Prostate gland (tissue), 2 donors: ENCODE measurements around the gene MANSC1. TPM values are rescaled to one million over a fixed set of nuclear protein-coding genes. Genes with fewer than 3 reads are reported as not detected.
A peak's percentile ranks its signal among the peaks of the same experiment; 100 is the strongest.

Source experiments
- DNase-seq: peaks from one replicate; pipeline ENCODE4 v3.0.0-alpha.2; 2019; ENCODE audit warnings: low spot score
- H3K27ac ChIP-seq, 2 donors: fragments of 200-600 bp; sonication (generic); 2 replicates each; pipeline ENCODE4 v1.5.1; 2017 to 2019
- H3K27me3 ChIP-seq: fragments of 200-600 bp; sonication (generic); replicated peaks from 2 replicates; pipeline ENCODE4 v1.5.1; 2019; ENCODE audit not compliant: insufficient read depth
- H3K36me3 ChIP-seq, 2 donors: fragments of 200-600 bp; sonication (generic); 1 replicate in 1 of 2; 2 replicates in 1 of 2; pipeline versions ENCODE4 v1.5.1 to v1.8.1; 2017 to 2019
- H3K4me1 ChIP-seq: fragments of 200-600 bp; sonication (generic); replicated peaks from 2 replicates; pipeline ENCODE4 v1.5.1; 2019
- H3K4me3 ChIP-seq, 2 donors: fragments of 200-600 bp; sonication (generic); 2 replicates each; pipeline ENCODE4 v1.5.1; 2017 to 2019
- H3K9me3 ChIP-seq: fragments of 200-600 bp; sonication (generic); 2 replicates; pipeline ENCODE4 v1.5.1; 2017
- POLR2A ChIP-seq: fragments of 450-650 bp; IDR thresholded peaks from one replicate; pipeline ENCODE4 v1.6.1; 2016; ENCODE audit warnings: antibody characterized with exemption, mild to moderate bottlenecking
- POLR2AphosphoS5 ChIP-seq: sonication (generic); formaldehyde crosslinking; IDR thresholded peaks from one replicate; pipeline ENCODE4 v1.6.1; 2017; ENCODE audit warnings: antibody characterized with exemption
- WGBS: methylation state at CpG from one replicate; pipeline ENCODE4 v1.1.5; 2018; 5-methylcytosine and 5-hydroxymethylcytosine counted together
- intact Hi-C: fragments of 100-400 bp; cut with DNase I; formaldehyde crosslinking; loops from one replicate; pipeline ENCODE4 v1.14.2; 2022
- total RNA-seq, 2 donors: library from RNA; depleted of rRNA; stranded (reverse); fragments of >200 nt; gene quantifications; one replicate each; pipeline ENCODE4 v1.1.0, GENCODE V29; 2016
- TF ChIP-seq, protein P1 (sequence below), 4 experiments: fragments of 200-600 bp in 2 of 4; fragments of 450-650 bp in 2 of 4; sonication (generic) in 2 of 4; IDR thresholded peaks; 1 replicate in 3 of 4; 2 replicates in 1 of 4; pipeline ENCODE4 v1.5.1; 2016 to 2019; ENCODE audit warnings: antibody characterized with exemption in 4 of 4, mild to moderate bottlenecking in 2 of 4, moderate library complexity in 2 of 4

The MANSC1 gene
- total RNA-seq, 2 donors from 2014 or later, result 28.9 to 33.2 TPM

DNA sequence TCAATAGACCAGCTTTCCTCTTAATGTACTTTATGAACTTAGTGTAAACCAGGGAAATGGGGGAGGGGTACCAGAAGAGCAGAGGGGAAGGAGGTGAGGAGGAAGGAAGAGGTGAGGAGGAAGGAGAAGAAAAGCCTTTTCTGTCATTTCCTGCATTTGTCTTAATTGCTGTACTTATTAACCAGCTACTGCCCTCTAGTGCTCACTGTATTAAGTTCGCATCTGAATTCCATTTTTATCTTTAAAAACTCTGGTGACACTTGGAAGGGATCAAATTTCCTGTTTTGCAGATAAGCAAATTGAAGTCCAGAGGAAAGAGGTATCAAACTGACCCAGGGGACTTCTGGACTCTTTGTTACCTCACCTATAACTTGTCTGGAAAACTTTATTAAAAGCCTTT is 22.2 kb downstream of the MANSC1 start:
- H3K4me1 ChIP-seq, result no peaks in the 10 kb centered on the region
- intact Hi-C loops, result loop anchor here (2.0 to 5.0 kb wide), 2 partner anchors 245 to 746 kb away; no protein-coding TSS in a partner anchor
- H3K4me3 ChIP-seq, result no peak overlapping the region
- WGBS, result 3% methylated on average over 1 of the region's 1 CpG
- no peaks in the 10 kb centered on the region for H3K36me3 ChIP-seq
- DNase-seq, result peak; percentile 35
- no peaks in the 10 kb centered on the region for H3K27me3 ChIP-seq
- TF ChIP-seq POLR2AphosphoS5 (peak; percentile 6), POLR2A (no peak)
- TF ChIP-seq, protein P1, sequence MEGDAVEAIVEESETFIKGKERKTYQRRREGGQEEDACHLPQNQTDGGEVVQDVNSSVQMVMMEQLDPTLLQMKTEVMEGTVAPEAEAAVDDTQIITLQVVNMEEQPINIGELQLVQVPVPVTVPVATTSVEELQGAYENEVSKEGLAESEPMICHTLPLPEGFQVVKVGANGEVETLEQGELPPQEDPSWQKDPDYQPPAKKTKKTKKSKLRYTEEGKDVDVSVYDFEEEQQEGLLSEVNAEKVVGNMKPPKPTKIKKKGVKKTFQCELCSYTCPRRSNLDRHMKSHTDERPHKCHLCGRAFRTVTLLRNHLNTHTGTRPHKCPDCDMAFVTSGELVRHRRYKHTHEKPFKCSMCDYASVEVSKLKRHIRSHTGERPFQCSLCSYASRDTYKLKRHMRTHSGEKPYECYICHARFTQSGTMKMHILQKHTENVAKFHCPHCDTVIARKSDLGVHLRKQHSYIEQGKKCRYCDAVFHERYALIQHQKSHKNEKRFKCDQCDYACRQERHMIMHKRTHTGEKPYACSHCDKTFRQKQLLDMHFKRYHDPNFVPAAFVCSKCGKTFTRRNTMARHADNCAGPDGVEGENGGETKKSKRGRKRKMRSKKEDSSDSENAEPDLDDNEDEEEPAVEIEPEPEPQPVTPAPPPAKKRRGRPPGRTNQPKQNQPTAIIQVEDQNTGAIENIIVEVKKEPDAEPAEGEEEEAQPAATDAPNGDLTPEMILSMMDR (IDR thresholded peaks at IDR 0.05), result peak in 3 of 4 experiments; percentile 60 to 72 (median 68)
- H3K9me3 ChIP-seq, result no peaks in the 10 kb centered on the region
- no peak overlapping the region for H3K27ac ChIP-seq

DNA sequence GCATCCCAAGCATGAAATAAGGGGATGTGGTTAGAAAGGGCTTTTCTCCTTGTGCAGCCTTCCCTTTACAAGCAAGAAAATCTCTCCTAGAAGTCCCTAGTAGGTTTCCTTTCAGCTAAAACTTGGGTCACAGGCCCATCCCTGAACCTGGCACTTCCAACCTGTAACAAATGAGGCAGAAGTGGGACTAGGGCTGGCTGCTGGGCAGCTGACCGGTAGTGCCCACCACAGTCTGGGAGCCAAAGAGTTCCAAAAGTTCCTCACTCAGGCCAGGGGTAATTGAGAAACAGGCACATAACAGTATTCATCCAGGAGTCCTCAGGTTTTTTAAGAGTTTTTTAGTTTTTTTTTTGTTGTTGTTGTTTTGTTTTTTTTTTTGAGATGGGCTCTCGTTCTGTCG is 23.8 kb downstream of the MANSC1 start:
- no peaks in the 10 kb centered on the region for H3K9me3 ChIP-seq
- H3K4me1 ChIP-seq, result no peaks in the 10 kb centered on the region
- WGBS, result 94% methylated on average over 3 of the region's 3 CpGs
- H3K36me3 ChIP-seq, result no peaks in the 10 kb centered on the region
- TF ChIP-seq, protein P1 (IDR thresholded peaks at IDR 0.05), result no peak
- no peak for TF ChIP-seq POLR2AphosphoS5
- TF ChIP-seq POLR2A, result no peak
- intact Hi-C loops, result loop anchor here (2.0 to 5.0 kb wide), 2 partner anchors 243 to 744 kb away; no protein-coding TSS in a partner anchor
- no peak for DNase-seq
- H3K27me3 ChIP-seq, result no peaks in the 10 kb centered on the region
- no peak overlapping the region for H3K27ac ChIP-seq
- H3K4me3 ChIP-seq, result no peak overlapping the region

DNA sequence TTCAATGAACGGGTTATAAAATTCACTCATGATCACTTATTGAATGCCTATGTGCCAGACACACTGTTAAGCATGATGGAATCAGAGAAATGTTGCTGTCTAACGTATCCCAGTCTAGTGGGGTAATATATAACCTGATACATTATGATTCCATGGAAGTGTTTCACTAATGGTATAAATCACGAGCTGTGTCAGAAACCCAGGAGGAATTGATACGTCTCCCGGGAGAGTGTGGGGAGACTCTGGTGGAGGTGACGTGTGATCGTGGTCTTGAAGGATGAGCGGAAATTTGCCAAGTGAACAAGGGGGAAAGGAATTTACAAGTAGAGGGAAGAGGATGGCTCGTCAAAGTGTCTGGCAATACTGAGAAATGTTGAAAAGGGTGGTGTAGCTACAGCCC is 26.5 kb downstream of the MANSC1 start:
- Histone ChIP-seq H3K4me3 (no peak overlapping the region), H3K4me1 (no peaks in the 10 kb centered on the region), H3K27me3 (no peaks in the 10 kb centered on the region), H3K9me3 (no peaks in the 10 kb centered on the region), H3K27ac (no peak overlapping the region), H3K36me3 (no peaks in the 10 kb centered on the region)
- intact Hi-C loops, result loop anchor here (5.0 kb wide), 1 partner anchor 56 kb away; the partner anchor contains the start of gene LRP6
- no peak for DNase-seq
- WGBS, result 57% methylated on average over 9 of the region's 9 CpGs
- no peak for TF ChIP-seq POLR2A
- no peak for TF ChIP-seq POLR2AphosphoS5
- TF ChIP-seq, protein P1 (IDR thresholded peaks at IDR 0.05), result no peak

DNA sequence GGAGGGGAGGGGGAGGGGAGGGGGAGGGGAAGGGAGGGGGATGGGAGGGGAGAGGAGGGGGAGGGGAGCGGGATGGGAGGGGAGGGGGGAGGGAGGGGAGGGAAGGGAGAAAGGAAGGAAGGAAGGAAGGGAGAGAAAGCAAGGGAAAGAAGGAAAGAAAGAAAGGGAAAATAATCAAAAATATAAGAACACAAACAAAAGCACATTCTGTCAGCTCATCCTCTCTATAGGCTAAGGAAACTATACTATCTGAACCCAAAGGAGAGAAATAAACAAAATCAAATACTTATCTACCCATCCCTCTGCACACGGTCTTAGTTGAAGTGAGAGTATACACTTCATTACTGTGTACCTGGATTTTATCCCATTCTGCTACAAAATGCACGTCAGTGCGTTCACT is 26.9 kb downstream of the MANSC1 start:
- DNase-seq, result no peak
- Histone ChIP-seq H3K27ac (no peak overlapping the region), H3K27me3 (no peaks in the 10 kb centered on the region), H3K4me1 (no peaks in the 10 kb centered on the region), H3K36me3 (no peaks in the 10 kb centered on the region), H3K4me3 (no peak overlapping the region), H3K9me3 (no peaks in the 10 kb centered on the region)
- WGBS, result 74% methylated on average over 4 of the region's 4 CpGs
- intact Hi-C loops, result loop anchor here (5.0 kb wide), 1 partner anchor 56 kb away; the partner anchor contains the start of gene LRP6
- TF ChIP-seq POLR2AphosphoS5, result no peak
- TF ChIP-seq, protein P1 (IDR thresholded peaks at IDR 0.05), result no peak
- no peak for TF ChIP-seq POLR2A
